ENCODE results near the gene TRIM8. TPM values are rescaled to one million over a fixed set of nuclear protein-coding genes. Genes with fewer than 3 reads are reported as not detected.
"Not testable (repeated sequence)": the region's sequence is repeated elsewhere in the genome, so short reads cannot be mapped to it uniquely, and the experiment has no call there.

The TRIM8 gene
- total and polyA plus RNA-seq, 2 of the 4 experiments (the other 2 are of a cell fraction): 25.5 to 126 TPM

DNA sequence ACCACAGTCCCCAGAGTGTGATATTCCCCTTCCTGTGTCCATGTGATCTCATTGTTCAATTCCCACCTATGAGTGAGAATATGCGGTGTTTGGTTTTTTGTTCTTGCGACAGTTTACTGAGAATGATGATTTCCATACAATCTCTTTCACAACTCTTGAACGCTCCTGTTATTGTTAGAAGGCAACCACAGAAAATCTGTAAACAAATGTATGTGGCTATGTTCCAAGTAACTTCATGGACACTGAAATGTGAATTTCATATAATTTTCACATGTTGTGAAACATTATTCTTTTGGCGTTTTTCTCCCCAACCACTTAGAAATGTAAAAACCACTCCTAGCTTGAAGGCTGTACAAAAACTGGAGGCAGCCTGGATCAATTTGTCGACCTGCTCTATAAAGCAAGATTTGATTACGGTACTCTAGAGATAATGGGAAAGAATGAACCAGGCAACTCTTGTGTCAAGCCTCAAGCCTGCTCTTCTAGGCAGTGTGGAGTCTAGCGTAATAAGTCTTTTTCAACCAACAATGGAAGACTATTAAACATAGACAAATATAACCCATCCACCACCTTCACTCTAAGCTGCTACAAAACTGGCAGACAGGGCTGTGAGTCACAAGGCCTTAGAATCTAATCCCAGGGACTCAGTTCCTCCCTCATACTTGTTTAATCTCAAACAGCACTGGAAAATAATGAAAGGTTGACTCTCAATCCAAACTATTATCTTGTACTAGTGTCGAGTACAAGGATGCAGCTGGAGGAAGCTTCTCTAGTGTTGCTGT, 47.2 kb downstream of the TRIM8 start:
- intact Hi-C loops (cut with micrococcal nuclease) (no loop called here), dilution Hi-C loops (cut with HindIII; ENCODE audit: low sequenced_read_pairs, unreplicated experiment) (no loop called here), in situ Hi-C loops (cut with MboI; ENCODE audit: low sequenced_read_pairs) (no loop called here)
- Histone ChIP-seq H3K14ac (replicated peaks; ENCODE audit: low read depth, low read length) (no peak overlapping the region), H3K56ac (ENCODE audit: extremely low read depth, insufficient read depth, low read length) (no peak overlapping the region), H4K20me1 (ENCODE audit: insufficient read depth, low read length) (no peaks in the 10 kb centered on the region), H4K5ac (ENCODE audit: low read depth, low read length) (no peak overlapping the region), H4K91ac (ENCODE audit: insufficient read depth, low read depth, low read length) (no peak overlapping the region), H2BK15ac (ENCODE audit: low read depth, low read length) (no peak overlapping the region), H3K79me1 (ENCODE audit: low read depth in 1 of 2, low read length in 2 of 2) (no peaks in the 10 kb centered on the region; a peak in 1 of 4 replicates), H2BK120ac (ENCODE audit: low read depth, low read length) (no peak overlapping the region), H3K27me3 (ENCODE audit: control insufficient read depth, insufficient read depth, low read length) (no peaks in the 10 kb centered on the region), H3K9me3 (ENCODE audit: control insufficient read depth, insufficient read depth, low read length) (no peaks in the 10 kb centered on the region), H3K18ac (ENCODE audit: low read depth, low read length) (no peak overlapping the region), H3K27ac (ENCODE audit: insufficient read depth, low read length) (no peak overlapping the region), H2BK20ac (ENCODE audit: low read depth, low read length) (no peak overlapping the region), H3K9me1 (ENCODE audit: insufficient read depth, low read length) (0 out of 2 replicates have a peak, but pooled peaks cover 3% of the 10 kb centered on the region), H3K4me3 (ENCODE audit: insufficient read depth, low read depth, low read length) (no peak overlapping the region), H2AK9ac (replicated peaks; ENCODE audit: low read depth, low read length, poor library complexity) (no peak overlapping the region), H2AK5ac (ENCODE audit: low read depth, low read length) (no peak overlapping the region), H4K8ac (ENCODE audit: low read depth in 2 of 2, low read length in 2 of 2) (no peak overlapping the region), H3K4me1 (ENCODE audit: control insufficient read depth, insufficient read depth, low read length) (peaks cover 2% of the 10 kb centered on the region; the same call in 1 of the 2 replicates), H2BK5ac (ENCODE audit: low read depth, low read length, poor library complexity, severe bottlenecking) (no peak overlapping the region), H3K23ac (ENCODE audit: low read depth, low read length) (no peak overlapping the region), H3K9ac (ENCODE audit: low read depth, low read length) (no peak overlapping the region), H3K36me3 (ENCODE audit: control insufficient read depth, insufficient read depth, low read length) (peaks cover 5% of the 10 kb centered on the region), H3K4ac (ENCODE audit: low read depth, low read length) (no peak overlapping the region), H2AFZ (replicated peaks; ENCODE audit: low read length, poor library complexity) (no peak overlapping the region), H3K4me2 (ENCODE audit: low read depth, low read length) (no peak overlapping the region)
- peak; percentile 81 for ATAC-seq (ENCODE audit: low read depth)
- TF ChIP-seq NFE2L2 (IDR thresholded peaks at IDR 0.05; ENCODE audit: low read depth, low read length): no peak
- no peak for TF ChIP-seq MXI1 (IDR thresholded peaks at IDR 0.05; ENCODE audit: borderline replicate concordance, low read depth, low read length)
- no peak for TF ChIP-seq FOS (IDR thresholded peaks at IDR 0.05; ENCODE audit: low read depth, low read length)
- TF ChIP-seq CEBPB (IDR thresholded peaks at IDR 0.05; ENCODE audit: low read depth, low read length): peak; percentile 21
- no TSS peak for BruUV-seq (replicated peaks)
- DNase-seq: peak; percentile 49
- POLR2A ChIA-PET (ENCODE audit: unreplicated experiment): no interaction called here
- WGBS, 2 experiments (ENCODE audit: extremely low coverage in 2 of 2, insufficient read length in 1 of 2): no CpG with 5 or more reads among the region's 8 CpGs
- CTCF ChIA-PET: interaction anchor here (0.9 to 1.0 kb wide), 2 partner anchors 10 to 12 kb away, joined by 3 to 4 read pairs; no protein-coding TSS in a partner anchor

DNA sequence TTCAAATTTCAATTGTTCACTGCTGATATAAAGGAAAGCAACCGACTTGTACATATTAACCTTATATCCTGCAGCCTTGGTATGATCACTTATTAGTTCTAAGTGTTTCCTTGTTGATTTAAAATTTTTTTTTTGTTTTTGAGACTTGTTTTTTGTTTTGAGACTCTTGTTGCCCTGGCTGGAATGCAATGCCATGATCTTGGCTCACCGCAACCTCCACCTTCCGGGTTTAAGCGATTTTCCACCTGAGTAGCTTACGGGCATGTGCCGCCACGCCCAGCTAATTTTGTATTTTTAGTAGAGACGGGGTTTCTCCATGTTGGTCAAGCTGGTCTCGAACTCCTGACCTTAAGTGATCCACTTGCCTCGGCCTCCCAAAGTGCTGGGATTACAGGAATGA, 51.1 kb downstream of the TRIM8 start:
- DNase-seq; H3K4ac ChIP-seq (ENCODE audit: low read depth, low read length); H4K8ac ChIP-seq (ENCODE audit: low read depth in 2 of 2, low read length in 2 of 2); BruUV-seq (replicated peaks); H3K9me1 ChIP-seq (ENCODE audit: insufficient read depth, low read length); H3K18ac ChIP-seq (ENCODE audit: low read depth, low read length); H3K9ac ChIP-seq (ENCODE audit: low read depth, low read length); intact Hi-C loops (cut with micrococcal nuclease); H3K23ac ChIP-seq (ENCODE audit: low read depth, low read length); H3K9me3 ChIP-seq (ENCODE audit: control insufficient read depth, insufficient read depth, low read length); H3K4me3 ChIP-seq (ENCODE audit: insufficient read depth, low read depth, low read length); CTCF ChIA-PET; POLR2A ChIA-PET (ENCODE audit: unreplicated experiment); in situ Hi-C loops (cut with MboI; ENCODE audit: low sequenced_read_pairs); H2AK5ac ChIP-seq (ENCODE audit: low read depth, low read length); H2AK9ac ChIP-seq (replicated peaks; ENCODE audit: low read depth, low read length, poor library complexity); H4K5ac ChIP-seq (ENCODE audit: low read depth, low read length); H3K79me1 ChIP-seq (ENCODE audit: low read depth in 1 of 2, low read length in 2 of 2); dilution Hi-C loops (cut with HindIII; ENCODE audit: low sequenced_read_pairs, unreplicated experiment); H3K56ac ChIP-seq (ENCODE audit: extremely low read depth, insufficient read depth, low read length); H3K27me3 ChIP-seq (ENCODE audit: control insufficient read depth, insufficient read depth, low read length); H2BK20ac ChIP-seq (ENCODE audit: low read depth, low read length); H2AFZ ChIP-seq (replicated peaks; ENCODE audit: low read length, poor library complexity); H2BK15ac ChIP-seq (ENCODE audit: low read depth, low read length); ATAC-seq (ENCODE audit: low read depth); H2BK120ac ChIP-seq (ENCODE audit: low read depth, low read length); H3K4me1 ChIP-seq (ENCODE audit: control insufficient read depth, insufficient read depth, low read length); H4K91ac ChIP-seq (ENCODE audit: insufficient read depth, low read depth, low read length); H3K27ac ChIP-seq (ENCODE audit: insufficient read depth, low read length); H3K4me2 ChIP-seq (ENCODE audit: low read depth, low read length); H3K14ac ChIP-seq (replicated peaks; ENCODE audit: low read depth, low read length); H2BK5ac ChIP-seq (ENCODE audit: low read depth, low read length, poor library complexity, severe bottlenecking); H4K20me1 ChIP-seq (ENCODE audit: insufficient read depth, low read length): not testable (repeated sequence)
- H3K36me3 ChIP-seq (ENCODE audit: control insufficient read depth, insufficient read depth, low read length): peaks cover 11% of the 10 kb centered on the region
- WGBS, 2 experiments (ENCODE audit: extremely low coverage in 2 of 2, insufficient read length in 1 of 2): 100% methylated on average over 3 of the region's 10 CpGs; no CpG with 5 or more reads in 1 of the 2 experiments
